ENCODE measurements around the gene ZNF366.

Gene ZNF366

DNA sequence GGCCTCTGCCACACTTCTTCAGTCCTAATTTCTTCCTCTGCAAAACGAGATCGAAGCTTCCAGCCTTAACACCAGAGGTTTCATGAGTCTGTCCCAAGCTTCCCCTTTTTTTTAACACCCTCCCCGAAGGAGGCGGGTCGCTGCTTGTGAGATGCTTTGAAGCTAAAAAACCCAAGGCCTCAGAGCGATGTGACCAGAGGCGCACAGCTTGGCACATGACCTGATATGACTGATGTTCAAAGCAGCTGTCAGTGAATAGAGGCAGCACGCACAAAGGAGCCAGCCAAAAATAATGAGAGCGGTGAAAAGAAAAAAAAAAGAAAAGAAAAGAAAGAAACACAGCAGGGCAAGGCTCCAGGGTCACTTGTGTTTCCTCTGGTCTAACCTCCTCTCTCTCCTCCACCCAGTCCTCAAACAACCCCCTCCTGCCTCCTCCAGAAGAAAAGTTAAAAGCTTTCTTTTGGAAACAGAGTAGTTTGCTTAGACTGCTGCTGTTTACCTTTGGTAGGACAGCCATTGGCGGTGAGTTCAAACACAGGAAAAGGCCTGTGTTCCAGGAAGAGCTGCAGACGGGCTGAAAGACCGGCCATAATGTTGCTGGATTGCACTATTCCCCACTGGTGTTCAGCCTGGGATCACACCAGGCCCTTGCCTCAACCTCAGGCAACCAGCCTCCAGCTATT lies 10.9 kb upstream of the ZNF366 start:
- no peak for DNase-seq

- no peak for DNase-seq
These were observed 9.7 kb upstream of the ZNF366 start for GRCh38 chr5:72516916-72517315.

DNA sequence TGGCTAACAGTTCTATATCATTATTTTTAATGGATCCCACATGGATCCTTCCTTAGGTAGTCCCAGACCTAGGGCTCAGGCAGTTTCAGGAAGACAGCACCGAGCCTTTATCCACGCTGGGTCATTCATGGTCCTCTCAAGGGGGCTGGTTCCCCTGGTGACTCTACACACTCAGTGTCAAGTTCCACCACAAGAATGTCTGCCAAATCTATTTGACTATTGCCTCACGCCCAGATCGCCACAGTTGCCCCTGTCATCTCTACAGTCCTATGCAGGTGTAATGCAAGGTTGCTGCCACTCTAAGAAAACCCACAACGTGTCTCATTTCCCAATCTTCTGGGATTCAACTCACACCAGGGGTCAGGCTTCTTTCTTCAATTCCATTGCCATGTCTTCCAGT lies 8.0 kb upstream of the ZNF366 start:
- DNase-seq, result no peak

DNA sequence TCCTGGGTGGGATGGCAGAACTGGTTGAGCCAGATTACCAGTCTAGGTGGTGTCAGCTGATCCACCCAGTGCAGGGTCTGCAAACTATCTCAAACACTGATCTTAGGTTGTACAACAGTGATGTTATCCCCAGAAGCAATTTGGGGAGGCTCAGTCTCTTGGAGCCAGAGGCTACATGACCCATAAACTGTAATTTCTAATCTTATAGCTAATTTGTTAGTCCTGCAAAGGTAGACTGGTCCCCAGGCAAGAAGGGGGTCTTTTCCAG lies 5.3 kb upstream of the ZNF366 start:
- DNase-seq, result no peak

DNA sequence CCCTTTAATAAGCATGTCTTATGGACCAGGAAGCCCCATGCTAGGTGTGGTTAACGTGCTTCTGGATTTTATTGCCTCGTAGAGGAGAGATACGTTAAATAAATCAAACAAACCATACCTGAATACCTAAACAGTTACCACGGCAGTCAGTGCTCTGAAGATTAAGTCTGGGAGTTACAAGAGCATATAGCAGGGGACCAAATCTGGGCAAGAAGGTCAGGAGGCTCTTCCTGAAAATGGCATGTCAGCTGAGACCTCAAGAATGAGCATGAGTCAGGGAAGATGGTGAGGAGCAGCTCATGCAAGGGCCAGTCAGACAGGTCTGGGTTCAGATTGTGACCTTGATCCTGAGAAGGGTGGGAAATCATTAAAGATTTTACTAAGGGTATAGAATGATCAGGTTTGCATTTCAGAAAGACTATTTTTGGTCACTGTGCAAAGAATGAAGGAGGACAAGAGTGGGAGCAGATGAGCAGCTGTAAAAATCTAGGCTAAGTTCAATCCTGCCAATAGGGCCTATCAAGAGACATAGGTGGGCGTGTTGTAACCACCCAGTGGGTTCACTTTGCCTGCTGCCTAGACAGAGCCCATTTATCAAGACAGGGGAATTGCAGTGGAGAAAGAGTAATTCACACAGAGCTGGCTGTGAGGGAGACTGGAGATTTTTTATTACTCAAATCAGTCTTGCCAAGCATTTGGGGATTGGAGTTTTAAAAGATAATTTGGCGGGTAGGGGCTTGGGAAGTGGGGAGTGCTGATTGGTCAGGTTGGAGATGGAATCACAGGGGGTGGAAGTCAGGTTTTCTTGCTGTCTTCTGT lies 4.8 kb upstream of the ZNF366 start:
- DNase-seq, result no peak

- no peak for DNase-seq
These were observed 4.2 kb upstream of the ZNF366 start for GRCh38 chr5:72511366-72511765.

DNA sequence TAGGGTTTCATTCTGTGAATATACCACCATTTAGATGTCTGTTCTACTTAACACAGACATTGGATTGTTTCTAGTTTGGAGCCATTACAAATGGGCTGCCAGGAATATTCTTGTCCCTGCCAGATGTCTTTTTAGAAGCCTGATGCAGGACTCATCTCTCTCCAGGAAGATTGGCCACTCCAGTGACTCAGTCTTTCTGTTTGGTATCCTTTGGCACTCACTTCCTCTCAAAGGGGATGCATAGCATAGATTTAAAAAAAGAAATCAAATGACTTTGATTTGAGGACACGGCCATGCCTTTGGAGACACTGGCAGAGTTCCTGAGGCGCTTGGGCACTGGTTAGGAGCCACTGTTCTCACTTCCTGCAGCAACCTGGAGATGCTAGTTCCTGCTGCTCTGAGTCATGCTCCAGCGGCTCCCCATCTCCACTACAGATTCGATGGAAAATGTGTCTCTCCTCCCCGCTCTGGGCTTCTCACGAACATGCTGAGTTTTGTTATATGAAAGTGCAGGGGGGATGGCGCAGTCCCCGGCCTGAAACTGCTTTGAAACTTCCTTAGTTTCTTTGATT lies 3.5 kb upstream of the ZNF366 start:
- DNase-seq, result no peak

GRCh38 chr5:72509401-72509800 lies 2.2 kb upstream of the ZNF366 start:
- DNase-seq, result no peak

DNA sequence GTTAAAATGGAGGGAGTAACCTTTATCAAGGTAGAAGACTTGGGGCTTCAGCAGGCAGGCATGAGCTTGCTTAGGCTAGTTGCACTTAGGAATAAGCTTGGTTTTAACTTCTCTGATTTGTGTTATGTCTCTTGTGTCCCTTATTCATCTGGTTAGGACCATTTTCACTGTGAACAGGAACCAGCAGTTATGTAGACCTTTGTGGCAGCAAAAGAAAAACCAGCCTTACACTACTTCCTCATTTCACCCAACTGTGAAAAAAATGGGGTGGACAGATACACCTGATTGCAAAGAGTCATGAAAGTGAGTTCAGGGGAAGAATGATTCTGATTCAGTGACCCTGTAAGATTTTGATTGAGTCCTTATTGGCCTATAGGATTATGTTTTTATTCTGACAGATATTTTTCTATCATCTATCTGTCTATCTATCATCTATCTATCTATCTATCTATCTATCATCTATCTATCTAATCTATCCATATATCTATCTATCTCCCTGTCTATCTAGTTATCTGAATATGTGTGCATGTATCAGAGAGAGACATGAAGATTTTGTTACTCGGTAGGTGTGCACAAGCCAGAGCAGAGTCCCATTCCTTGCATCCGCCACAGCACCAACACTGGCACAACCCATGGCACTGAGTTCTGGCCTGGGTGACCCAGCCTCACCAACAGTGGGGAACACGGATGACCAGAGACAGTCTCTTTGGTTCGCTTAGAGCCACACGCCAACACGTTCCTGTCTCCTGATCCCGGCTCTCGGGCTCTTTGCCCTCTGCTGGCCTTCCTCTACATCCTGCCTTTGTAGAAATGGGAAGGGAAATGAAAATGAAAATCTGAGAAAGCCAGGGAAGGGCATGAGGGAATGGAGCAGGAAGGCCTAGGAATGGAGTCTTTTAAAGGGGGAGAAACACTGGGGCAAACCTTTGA lies 1.3 kb upstream of the ZNF366 start:
- DNase-seq, result no peak

DNA sequence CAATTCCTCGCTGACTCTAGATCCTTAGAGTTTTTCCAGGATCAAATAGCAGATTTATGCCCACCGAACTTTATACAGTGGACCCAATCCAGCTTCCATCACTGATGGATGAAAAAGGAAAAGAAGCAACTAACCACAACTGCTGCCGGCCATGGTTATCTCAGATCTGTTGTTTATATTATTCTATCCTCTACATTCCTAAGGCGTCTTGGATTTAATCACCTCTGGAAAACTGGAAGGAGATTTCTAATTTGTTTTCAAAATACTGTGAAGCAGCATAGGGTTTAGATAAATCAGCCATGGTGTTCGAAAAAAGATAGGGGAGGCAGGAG lies 663 bp upstream of the ZNF366 start:
- no peak for DNase-seq

- no peak for DNase-seq
These were observed 1.1 kb downstream of the ZNF366 start for GRCh38 chr5:72506158-72506549.

DNA sequence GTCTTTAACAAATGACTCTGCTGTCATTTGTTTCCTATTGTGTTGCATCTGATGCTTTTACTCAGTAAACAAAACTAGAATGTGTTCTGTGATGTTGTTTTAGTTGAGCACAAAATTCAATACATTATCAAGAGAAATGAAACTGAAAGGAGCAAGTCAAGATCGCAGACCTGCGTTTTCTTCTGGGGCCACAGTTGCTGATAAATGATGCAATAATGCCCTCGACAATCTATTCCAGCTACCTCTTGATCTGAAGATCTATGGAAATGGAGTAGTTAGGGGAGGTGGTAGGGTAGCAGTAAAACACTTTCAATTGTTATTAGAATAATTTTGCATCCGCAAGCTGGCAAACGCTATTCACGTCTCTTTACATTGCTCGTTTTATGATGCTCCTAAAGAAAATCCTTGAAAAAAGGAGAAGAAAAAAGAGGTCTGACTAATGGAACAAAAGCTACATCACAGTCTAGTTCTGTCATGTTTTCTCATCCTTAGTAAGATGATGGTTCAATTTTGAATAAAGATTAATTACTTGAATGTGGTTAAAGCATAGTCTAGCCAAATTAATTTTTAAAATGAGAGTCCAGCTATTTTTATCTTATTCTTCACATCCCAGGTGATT lies 1.6 kb downstream of the ZNF366 start:
- no peak for DNase-seq

GRCh38 chr5:72505016-72505415 lies 2.2 kb downstream of the ZNF366 start:
- no peak for DNase-seq

- DNase-seq, result no peak
These were observed 3.2 kb downstream of the ZNF366 start for GRCh38 chr5:72503888-72504491.

- DNase-seq, result no peak
These were observed 5.7 kb downstream of the ZNF366 start for GRCh38 chr5:72501488-72501887.

DNA sequence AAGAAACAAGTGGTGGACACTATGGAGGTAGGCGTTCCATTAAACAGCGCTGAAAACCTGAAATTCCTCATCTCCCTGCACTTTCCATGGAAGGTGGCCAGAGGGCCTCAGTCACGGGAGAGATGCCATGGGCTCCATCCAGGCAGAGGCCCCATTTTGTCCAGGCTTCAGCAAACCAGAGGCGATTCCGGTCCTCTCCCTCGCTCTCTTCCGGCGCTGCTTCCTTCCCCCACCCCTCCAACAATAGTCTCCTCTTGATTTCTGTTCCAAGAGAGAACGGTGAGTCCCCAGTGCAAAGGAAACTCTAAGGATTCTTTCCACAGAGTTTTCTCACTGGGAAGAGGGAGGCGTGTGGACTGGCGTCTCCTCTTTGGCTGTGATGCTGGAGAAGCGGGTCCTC lies 7.5 kb downstream of the ZNF366 start:
- DNase-seq, result no peak

GRCh38 chr5:72499090-72499489 lies 8.1 kb downstream of the ZNF366 start:
- no peak for DNase-seq

- DNase-seq, result no peak
These were observed 8.9 kb downstream of the ZNF366 start for GRCh38 chr5:72498284-72498683.

DNA sequence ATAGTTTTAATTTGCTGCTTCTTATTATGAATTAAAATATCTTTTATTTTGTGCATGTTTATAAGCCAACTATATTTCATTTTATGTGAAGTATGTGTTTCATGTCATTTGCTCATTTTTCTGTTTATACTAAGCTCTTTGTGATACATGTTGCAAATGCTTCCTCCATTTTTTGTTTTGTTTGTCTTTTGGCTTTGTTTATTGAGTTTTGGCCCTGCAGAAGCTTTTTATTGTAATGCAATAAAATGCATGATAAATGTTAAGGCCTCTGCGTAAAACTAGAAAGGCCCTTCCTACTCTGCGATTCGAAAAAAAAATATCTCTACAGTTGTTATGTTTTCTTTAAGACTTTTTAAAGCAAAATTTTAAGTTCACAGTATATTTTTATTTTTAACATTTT lies 9.4 kb downstream of the ZNF366 start:
- no peak for DNase-seq

DNA sequence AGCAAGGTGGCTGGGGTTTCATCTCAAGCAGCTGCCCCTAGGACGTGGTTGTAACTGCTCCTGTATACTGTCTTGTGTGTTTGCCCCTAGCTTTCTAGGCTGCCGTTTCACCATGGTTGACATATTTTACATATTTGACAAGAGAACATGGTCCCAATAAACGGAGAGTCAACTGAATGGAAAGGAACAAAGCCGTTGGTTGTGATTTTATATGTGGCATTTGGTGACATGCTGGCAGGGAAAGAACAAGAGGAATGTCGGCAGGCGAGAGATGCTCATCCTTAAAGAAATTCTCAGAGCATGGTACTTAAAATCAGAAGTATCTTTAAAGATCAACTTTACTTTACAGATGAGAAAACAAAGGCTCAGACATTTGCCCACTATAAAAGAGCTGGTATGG lies 11.8 kb downstream of the ZNF366 start:
- no peak for DNase-seq

- no peak for DNase-seq
These were observed 12.5 kb downstream of the ZNF366 start for GRCh38 chr5:72494623-72495124.

DNA sequence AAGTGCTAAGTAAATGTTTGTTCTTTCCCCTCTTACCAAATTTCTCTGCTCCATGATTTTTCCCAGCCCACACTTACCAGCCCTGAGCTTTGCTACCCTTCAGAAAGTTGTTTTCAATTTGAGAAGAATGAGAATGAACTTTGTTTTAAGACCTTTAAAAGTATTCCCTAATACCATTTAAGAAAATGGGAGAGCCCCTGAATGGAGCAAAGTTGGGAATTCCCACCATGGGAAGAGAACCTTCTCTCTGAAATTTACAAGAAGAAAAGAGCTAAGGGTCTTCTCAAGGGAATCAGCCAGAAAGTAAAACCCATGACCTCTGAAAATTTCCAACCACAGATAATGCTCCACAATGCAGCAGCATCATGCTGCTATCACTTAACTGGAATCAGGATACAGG lies 17.7 kb downstream of the ZNF366 start:
- no peak for DNase-seq

DNA sequence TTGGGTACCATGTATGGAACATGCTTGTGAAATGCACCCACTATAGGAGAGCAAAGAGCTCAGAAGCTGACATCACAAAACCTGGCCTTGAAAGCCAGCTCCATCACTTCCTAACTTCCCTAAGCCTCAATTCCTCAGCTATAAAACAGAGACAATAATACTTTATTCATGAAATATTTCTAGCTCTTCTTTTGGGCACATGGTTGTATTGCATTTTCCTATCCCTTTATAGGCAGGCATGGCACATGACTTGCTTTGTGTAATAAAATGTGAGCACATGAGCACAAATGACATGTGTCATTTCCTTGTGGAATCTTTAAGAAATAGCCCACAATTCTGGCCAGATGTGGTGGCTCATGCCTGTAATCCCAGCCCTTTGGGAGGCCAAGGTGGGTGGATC lies 18.5 kb downstream of the ZNF366 start:
- DNase-seq, result no peak
